Measurements from ENCODE around the gene PSMG4. TPM values are rescaled to one million over a fixed set of nuclear protein-coding genes. Genes with fewer than 3 reads are reported as not detected.

Gene PSMG4
- total RNA-seq, 3 donors from 2014 or later (not counting 1 experiment from before 2014, with no cell fraction given), result 8.3 to 15.3 (median 11.3) TPM

GRCh38 chr6:3297006-3297405 lies 38.3 kb downstream of the PSMG4 start:
- H3K9me3 Mint-ChIP-seq, result no peaks in the 10 kb centered on the region
- no peaks in the 10 kb centered on the region for H3K4me1 Mint-ChIP-seq
- ATAC-seq (no peak), DNase-seq (no peak)
- intact Hi-C loops (cut with micrococcal nuclease), result no loop called here
- TF ChIP-seq CTCF (IDR thresholded peaks at IDR 0.05), result no peak
- H3K27me3 Mint-ChIP-seq (ENCODE audit: low read depth in 2 of 2), result peaks cover 4 to 11% of the 10 kb centered on the region in 2 donors
- H3K4me3 Mint-ChIP-seq, result no peak overlapping the region
- Histone ChIP-seq H3K9me3 (ENCODE audit: control insufficient read depth, insufficient read depth, low read length) (no peaks in the 10 kb centered on the region), H3K4me3 (ENCODE audit: low read length) (no peak overlapping the region), H3K36me3 (ENCODE audit: control insufficient read depth, insufficient read depth, low read length) (no peaks in the 10 kb centered on the region), H3K4me1 (ENCODE audit: control insufficient read depth, insufficient read depth, low read length) (no peaks in the 10 kb centered on the region), H3K27me3 (ENCODE audit: control insufficient read depth, insufficient read depth, low read length) (no peaks in the 10 kb centered on the region), H3K27ac (ENCODE audit: low read length) (no peak overlapping the region)
- 82% methylated on average over 9 of the region's 9 CpGs for WGBS (ENCODE audit: insufficient coverage)
- no peaks in the 10 kb centered on the region for H3K36me3 Mint-ChIP-seq
- no peak overlapping the region for H3K27ac Mint-ChIP-seq

- Mint-ChIP-seq H3K27me3 (ENCODE audit: low read depth in 2 of 2) (peaks cover 9 to 20% of the 10 kb centered on the region in 2 donors), H3K4me1 (no peaks in the 10 kb centered on the region), H3K27ac (no peak overlapping the region), H3K4me3 (no peak overlapping the region), H3K36me3 (no peaks in the 10 kb centered on the region), H3K9me3 (no peaks in the 10 kb centered on the region)
- DNase-seq (no peak), ATAC-seq (no peak)
- intact Hi-C loops (cut with micrococcal nuclease), result no loop called here
- Histone ChIP-seq H3K4me3 (ENCODE audit: low read length) (no peak overlapping the region), H3K27me3 (ENCODE audit: control insufficient read depth, insufficient read depth, low read length) (no peaks in the 10 kb centered on the region), H3K36me3 (ENCODE audit: control insufficient read depth, insufficient read depth, low read length) (no peaks in the 10 kb centered on the region), H3K4me1 (ENCODE audit: control insufficient read depth, insufficient read depth, low read length) (no peaks in the 10 kb centered on the region), H3K27ac (ENCODE audit: low read length) (no peak overlapping the region), H3K9me3 (ENCODE audit: control insufficient read depth, insufficient read depth, low read length) (no peaks in the 10 kb centered on the region)
- no peak for TF ChIP-seq CTCF (IDR thresholded peaks at IDR 0.05)
- WGBS (ENCODE audit: insufficient coverage), result 93% methylated on average over 11 of the region's 11 CpGs
These were observed 39.2 kb downstream of the PSMG4 start for GRCh38 chr6:3297909-3298308.

GRCh38 chr6:3299221-3299620 lies 40.5 kb downstream of the PSMG4 start:
- DNase-seq, result no peak
- H3K36me3 ChIP-seq (ENCODE audit: control insufficient read depth, insufficient read depth, low read length), result no peaks in the 10 kb centered on the region
- Mint-ChIP-seq H3K4me1 (no peaks in the 10 kb centered on the region), H3K4me3 (no peak overlapping the region), H3K27ac (no peak overlapping the region), H3K36me3 (no peaks in the 10 kb centered on the region), H3K27me3 (ENCODE audit: low read depth in 2 of 2) (peaks cover 9 to 29% of the 10 kb centered on the region in 2 donors), H3K9me3 (no peaks in the 10 kb centered on the region)
- intact Hi-C loops (cut with micrococcal nuclease), result no loop called here
- no peak for TF ChIP-seq CTCF (IDR thresholded peaks at IDR 0.05)
- no peak overlapping the region for H3K4me3 ChIP-seq (ENCODE audit: low read length)
- no peaks in the 10 kb centered on the region for H3K4me1 ChIP-seq (ENCODE audit: control insufficient read depth, insufficient read depth, low read length)
- H3K27ac ChIP-seq (ENCODE audit: low read length), result no peak overlapping the region
- no peaks in the 10 kb centered on the region for H3K9me3 ChIP-seq (ENCODE audit: control insufficient read depth, insufficient read depth, low read length)
- 86% methylated on average over 8 of the region's 10 CpGs for WGBS (ENCODE audit: insufficient coverage)
- H3K27me3 ChIP-seq (ENCODE audit: control insufficient read depth, insufficient read depth, low read length), result no peaks in the 10 kb centered on the region
- no peak for ATAC-seq

- intact Hi-C loops (cut with micrococcal nuclease), result no loop called here
- Histone ChIP-seq H3K4me1 (ENCODE audit: control insufficient read depth, insufficient read depth, low read length) (no peaks in the 10 kb centered on the region), H3K36me3 (ENCODE audit: control insufficient read depth, insufficient read depth, low read length) (no peaks in the 10 kb centered on the region), H3K4me3 (ENCODE audit: low read length) (no peak overlapping the region), H3K9me3 (ENCODE audit: control insufficient read depth, insufficient read depth, low read length) (no peaks in the 10 kb centered on the region), H3K27me3 (ENCODE audit: control insufficient read depth, insufficient read depth, low read length) (no peaks in the 10 kb centered on the region), H3K27ac (ENCODE audit: low read length) (no peak overlapping the region)
- DNase-seq (no peak), ATAC-seq (no peak)
- Mint-ChIP-seq H3K36me3 (no peaks in the 10 kb centered on the region), H3K27me3 (ENCODE audit: low read depth in 2 of 2) (peaks cover 8 to 35% of the 10 kb centered on the region in 2 donors), H3K27ac (no peak overlapping the region), H3K4me1 (no peaks in the 10 kb centered on the region), H3K9me3 (no peaks in the 10 kb centered on the region), H3K4me3 (no peak overlapping the region)
- 94% methylated on average over 8 of the region's 8 CpGs for WGBS (ENCODE audit: insufficient coverage)
- TF ChIP-seq CTCF (IDR thresholded peaks at IDR 0.05), result no peak
These were observed 42.8 kb downstream of the PSMG4 start for GRCh38 chr6:3301506-3301905.
